ENCODE measurements around the gene LHB. TPM values are rescaled to one million over a fixed set of nuclear protein-coding genes. Genes with fewer than 3 reads are reported as not detected.

The LHB gene
- total and polyA plus RNA-seq, 2 of the 4 experiments (the other 2 are of a cell fraction) = not detected

- peak overlapping the region; percentile 92 for H3K9ac ChIP-seq (ENCODE audit: low read depth, low read length)
- H2AFZ ChIP-seq (replicated peaks; ENCODE audit: low read length, poor library complexity) = peak overlapping the region; percentile 88
- peak overlapping the region; percentile 77 for H2BK5ac ChIP-seq (ENCODE audit: low read depth, low read length, poor library complexity, severe bottlenecking)
- peaks cover 12% of the 10 kb centered on the region for H3K4me1 ChIP-seq (ENCODE audit: control insufficient read depth, insufficient read depth, low read length)
- H3K4me2 ChIP-seq (ENCODE audit: low read depth, low read length) = peak overlapping the region; percentile 89
- in situ Hi-C loops (cut with MboI; ENCODE audit: low sequenced_read_pairs) = no loop called here
- peak overlapping the region; percentile 78 for H3K4me3 ChIP-seq (ENCODE audit: insufficient read depth, low read depth, low read length)
- H3K56ac ChIP-seq (ENCODE audit: extremely low read depth, insufficient read depth, low read length) = peak overlapping the region; percentile 63
- H2BK120ac ChIP-seq (ENCODE audit: low read depth, low read length) = peak overlapping the region; percentile 39; the same call in 1 of the 2 replicates
- 0% methylated on average over 5 of the region's 20 CpGs; no CpG with 5 or more reads in 1 of the 2 experiments for WGBS, 2 experiments (ENCODE audit: extremely low coverage in 2 of 2, insufficient read length in 1 of 2)
- ChIA-PET POLR2A (ENCODE audit: unreplicated experiment) (interaction anchor here (0.9 to 1.1 kb wide), 2 partner anchors 25 to 118 kb away, joined by 3 read pairs; no protein-coding TSS in a partner anchor), CTCF (interaction anchor here (0.8 to 1.9 kb wide), 10 partner anchors 9 to 277 kb away, joined by 3 to 9 read pairs (median 5); no protein-coding TSS in a partner anchor)
- H3K18ac ChIP-seq (ENCODE audit: low read depth, low read length) = peak overlapping the region; percentile 14; the same call in 1 of the 2 replicates
- TF ChIP-seq CHD1 (IDR thresholded peaks at IDR 0.05; ENCODE audit: low read depth, low read length) (0 out of 2 replicates have a peak, but pooled peaks have one; percentile 29), MXI1 (IDR thresholded peaks at IDR 0.05; ENCODE audit: borderline replicate concordance, low read depth, low read length) (peak; percentile 18; the same call in 1 of the 2 replicates), POLR2A (IDR thresholded peaks at IDR 0.05; ENCODE audit: low read depth, low read length) (no peak; the same call in 1 of the 2 replicates)
- H4K5ac ChIP-seq (ENCODE audit: low read depth, low read length) = peak overlapping the region; percentile 41; the same call in 1 of the 2 replicates
- no peak overlapping the region for H2BK20ac ChIP-seq (ENCODE audit: low read depth, low read length)
- peak overlapping the region; percentile 94 for H2AK9ac ChIP-seq (replicated peaks; ENCODE audit: low read depth, low read length, poor library complexity)
- H3K27ac ChIP-seq (ENCODE audit: insufficient read depth, low read length) = peak overlapping the region; percentile 85
- peak overlapping the region; percentile 91 for H4K91ac ChIP-seq (ENCODE audit: insufficient read depth, low read depth, low read length)
- peak overlapping the region; percentile 94 for H3K23ac ChIP-seq (ENCODE audit: low read depth, low read length)
- no peaks in the 10 kb centered on the region for H3K9me3 ChIP-seq (ENCODE audit: control insufficient read depth, insufficient read depth, low read length)
- BruUV-seq (replicated peaks) = no TSS peak
- peaks cover 20% of the 10 kb centered on the region for H4K20me1 ChIP-seq (ENCODE audit: insufficient read depth, low read length)
- peak overlapping the region; percentile 48 to 64 for H4K8ac ChIP-seq (ENCODE audit: low read depth in 2 of 2, low read length in 2 of 2)
- dilution Hi-C loops (cut with HindIII; ENCODE audit: low sequenced_read_pairs, unreplicated experiment) = no loop called here
- intact Hi-C loops (cut with micrococcal nuclease) = loop anchor here (5.0 to 10.0 kb wide), 3 partner anchors 65 to 212 kb away; partner anchors contain the start of genes CGB7 and KCNA7
- peak overlapping the region; percentile 93 for H2AK5ac ChIP-seq (ENCODE audit: low read depth, low read length)
- H3K79me1 ChIP-seq (ENCODE audit: low read depth in 1 of 2, low read length in 2 of 2) = peaks cover 21 to 72% of the 10 kb centered on the region in 2 experiments
- H3K14ac ChIP-seq (replicated peaks; ENCODE audit: low read depth, low read length) = peak overlapping the region; percentile 93
- ATAC-seq (ENCODE audit: low read depth) (no peak), DNase-seq (no peak)
- peak overlapping the region; percentile 93 for H3K4ac ChIP-seq (ENCODE audit: low read depth, low read length)
- H3K9me1 ChIP-seq (ENCODE audit: insufficient read depth, low read length) = 0 out of 2 replicates have a peak, but pooled peaks cover 3% of the 10 kb centered on the region
- H3K27me3 ChIP-seq (ENCODE audit: control insufficient read depth, insufficient read depth, low read length) = no peaks in the 10 kb centered on the region
- peaks cover 18% of the 10 kb centered on the region for H3K36me3 ChIP-seq (ENCODE audit: control insufficient read depth, insufficient read depth, low read length)
- H2BK15ac ChIP-seq (ENCODE audit: low read depth, low read length) = 0 out of 3 replicates have a peak overlapping the region, but pooled peaks have one; percentile 12
Observed at GRCh38 chr19:48992581-48993174, 24.2 kb downstream of the LHB start.

All from IMR-90 (cell line).